PC-9 (cell line): ENCODE results near the gene FNDC1.

Source experiments
- CTCF ChIP-seq: fragments of 200-600 bp; sonication (generic); conservative IDR thresholded peaks from 2 replicates; pipeline ENCODE4 v1.6.1; 2017; ENCODE audit warnings: mixed run types, antibody characterized with exemption, mild to moderate bottlenecking, moderate library complexity
- EZH2 ChIP-seq: fragments of 200-600 bp; sonication (generic); IDR thresholded peaks from 2 replicates; pipeline ENCODE4 v1.8.0; 2017; ENCODE audit warnings: antibody characterized with exemption, low read depth

GRCh38 chr6:159268511-159268910 lies 99.3 kb downstream of the FNDC1 start:
- TF ChIP-seq CTCF (no peak), EZH2 (no peak)
